ENCODE results near the gene LRRC8B. TPM values are rescaled to one million over a fixed set of nuclear protein-coding genes. Genes with fewer than 3 reads are reported as not detected.

Gene LRRC8B
- polyA plus RNA-seq, 3 donors = 4.5 to 9.1 (median 7.9) TPM

- Histone ChIP-seq H2AFZ (ENCODE audit: insufficient read depth, low read depth, low read length, poor library complexity, severe bottlenecking) (no peak overlapping the region), H3K79me2 (ENCODE audit: insufficient read depth, low read length) (no peaks in the 10 kb centered on the region), H3K4me3 (replicated peaks in 1 of 3; ENCODE audit: low read depth in 2 of 3, low read length in 3 of 3) (no peak overlapping the region), H3K27ac (ENCODE audit: low read depth in 1 of 2, low read length in 2 of 2) (no peak overlapping the region), H3K27me3 (ENCODE audit: control insufficient read depth in 2 of 2, insufficient read depth in 2 of 2, low read length in 2 of 2) (no peaks in the 10 kb centered on the region), H3K4me2 (replicated peaks; ENCODE audit: extremely low read depth, low read length, poor library complexity, severe bottlenecking) (no peak overlapping the region), H4K20me1 (ENCODE audit: insufficient read depth, low read length) (no peaks in the 10 kb centered on the region), H3K36me3 (replicated peaks in 1 of 2; ENCODE audit: control insufficient read depth in 1 of 2, insufficient read depth in 2 of 2, low read length in 2 of 2) (peaks cover 0 to 3% of the 10 kb centered on the region in 2 donors), H3K9ac (ENCODE audit: insufficient read depth, low read length, poor library complexity, severe bottlenecking) (no peak overlapping the region), H3K9me3 (replicated peaks in 1 of 2; ENCODE audit: control insufficient read depth in 1 of 2, insufficient read depth in 1 of 2, low read length in 2 of 2) (no peaks in the 10 kb centered on the region), H3K4me1 (ENCODE audit: control insufficient read depth in 1 of 2, insufficient read depth in 2 of 2, low read length in 2 of 2) (no peaks in the 10 kb centered on the region)
- WGBS (ENCODE audit: insufficient coverage) = 94% methylated on average over 2 of the region's 4 CpGs
- Mint-ChIP-seq H3K27me3 (ENCODE audit: low read depth in 3 of 3) (peaks cover 0 to 2% (median 0%) of the 10 kb centered on the region in 3 donors), H3K4me3 (no peak overlapping the region), H3K4me1 (peaks cover 9% of the 10 kb centered on the region), H3K9me3 (no peaks in the 10 kb centered on the region), H3K27ac (peak overlapping the region in 1 of 7 donors; percentile 20), H3K36me3 (peaks cover 4 to 11% of the 10 kb centered on the region in 2 donors)
- TF ChIP-seq, protein P1, sequence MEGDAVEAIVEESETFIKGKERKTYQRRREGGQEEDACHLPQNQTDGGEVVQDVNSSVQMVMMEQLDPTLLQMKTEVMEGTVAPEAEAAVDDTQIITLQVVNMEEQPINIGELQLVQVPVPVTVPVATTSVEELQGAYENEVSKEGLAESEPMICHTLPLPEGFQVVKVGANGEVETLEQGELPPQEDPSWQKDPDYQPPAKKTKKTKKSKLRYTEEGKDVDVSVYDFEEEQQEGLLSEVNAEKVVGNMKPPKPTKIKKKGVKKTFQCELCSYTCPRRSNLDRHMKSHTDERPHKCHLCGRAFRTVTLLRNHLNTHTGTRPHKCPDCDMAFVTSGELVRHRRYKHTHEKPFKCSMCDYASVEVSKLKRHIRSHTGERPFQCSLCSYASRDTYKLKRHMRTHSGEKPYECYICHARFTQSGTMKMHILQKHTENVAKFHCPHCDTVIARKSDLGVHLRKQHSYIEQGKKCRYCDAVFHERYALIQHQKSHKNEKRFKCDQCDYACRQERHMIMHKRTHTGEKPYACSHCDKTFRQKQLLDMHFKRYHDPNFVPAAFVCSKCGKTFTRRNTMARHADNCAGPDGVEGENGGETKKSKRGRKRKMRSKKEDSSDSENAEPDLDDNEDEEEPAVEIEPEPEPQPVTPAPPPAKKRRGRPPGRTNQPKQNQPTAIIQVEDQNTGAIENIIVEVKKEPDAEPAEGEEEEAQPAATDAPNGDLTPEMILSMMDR (IDR thresholded peaks at IDR 0.05) = no peak
- no peak for DNase-seq
- intact Hi-C loops (cut with micrococcal nuclease) = no loop called here
These were observed 79.2 kb downstream of the LRRC8B start for GRCh38 chr1:89603651-89604413.

DNA sequence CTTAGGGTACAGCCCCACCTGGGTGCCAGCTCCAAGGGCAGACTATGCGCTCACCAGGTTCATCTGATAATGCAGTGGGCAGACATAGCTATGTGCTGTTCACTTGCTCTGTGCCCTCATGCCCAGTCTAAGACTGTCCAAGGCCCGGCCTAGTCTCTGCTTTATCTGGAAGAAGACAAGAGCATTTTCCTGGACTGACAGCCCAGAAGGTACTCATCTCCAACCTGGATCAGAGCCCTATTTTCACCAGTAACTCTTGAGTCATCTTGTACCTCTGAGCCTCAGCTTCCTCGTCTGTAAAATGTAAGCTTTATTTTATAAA, 79.7 kb downstream of the LRRC8B start:
- no peak overlapping the region for H3K27ac ChIP-seq (ENCODE audit: low read depth in 1 of 2, low read length in 2 of 2)
- no peaks in the 10 kb centered on the region for H4K20me1 ChIP-seq (ENCODE audit: insufficient read depth, low read length)
- Mint-ChIP-seq H3K4me3 (no peak overlapping the region), H3K4me1 (peaks cover 8% of the 10 kb centered on the region), H3K36me3 (peaks cover 7 to 14% of the 10 kb centered on the region in 2 donors), H3K9me3 (no peaks in the 10 kb centered on the region), H3K27me3 (ENCODE audit: low read depth in 3 of 3) (peaks cover 0 to 2% (median 0%) of the 10 kb centered on the region in 3 donors), H3K27ac (peak overlapping the region in 2 of 7 donors; percentile 20 to 80)
- no peak overlapping the region for H2AFZ ChIP-seq (ENCODE audit: insufficient read depth, low read depth, low read length, poor library complexity, severe bottlenecking)
- 96% methylated on average over 2 of the region's 3 CpGs for WGBS (ENCODE audit: insufficient coverage)
- H3K79me2 ChIP-seq (ENCODE audit: insufficient read depth, low read length) = no peaks in the 10 kb centered on the region
- no peaks in the 10 kb centered on the region for H3K9me3 ChIP-seq (replicated peaks in 1 of 2; ENCODE audit: control insufficient read depth in 1 of 2, insufficient read depth in 1 of 2, low read length in 2 of 2)
- intact Hi-C loops (cut with micrococcal nuclease) = no loop called here
- peaks cover 0 to 8% of the 10 kb centered on the region in 2 donors for H3K36me3 ChIP-seq (replicated peaks in 1 of 2; ENCODE audit: control insufficient read depth in 1 of 2, insufficient read depth in 2 of 2, low read length in 2 of 2)
- no peak overlapping the region for H3K9ac ChIP-seq (ENCODE audit: insufficient read depth, low read length, poor library complexity, severe bottlenecking)
- H3K27me3 ChIP-seq (ENCODE audit: control insufficient read depth in 2 of 2, insufficient read depth in 2 of 2, low read length in 2 of 2) = no peaks in the 10 kb centered on the region
- no peaks in the 10 kb centered on the region for H3K4me1 ChIP-seq (ENCODE audit: control insufficient read depth in 1 of 2, insufficient read depth in 2 of 2, low read length in 2 of 2)
- H3K4me3 ChIP-seq (replicated peaks in 1 of 3; ENCODE audit: low read depth in 2 of 3, low read length in 3 of 3) = no peak overlapping the region
- H3K4me2 ChIP-seq (replicated peaks; ENCODE audit: extremely low read depth, low read length, poor library complexity, severe bottlenecking) = no peak overlapping the region
- TF ChIP-seq, protein P1 (IDR thresholded peaks at IDR 0.05) = no peak
- DNase-seq = no peak
